ENCODE measurements around the gene NOS2. TPM values are rescaled to one million over a fixed set of nuclear protein-coding genes. Genes with fewer than 3 reads are reported as not detected.
"Not testable (repeated sequence)": the region's sequence is repeated elsewhere in the genome, so short reads cannot be mapped to it uniquely, and the experiment has no call there.

The NOS2 gene
- total RNA-seq, 3 donors from 2014 or later (not counting 1 experiment from before 2014, with no cell fraction given): 0.19 to 0.20 TPM; not detected in 1

GRCh38 chr17:27838607-27839006 is 38.3 kb upstream of the NOS2 start:
- H3K4me1 Mint-ChIP-seq; H3K27ac Mint-ChIP-seq; DNase-seq; intact Hi-C loops (cut with micrococcal nuclease); H3K9me3 Mint-ChIP-seq; ATAC-seq; H3K4me3 Mint-ChIP-seq; H3K4me1 ChIP-seq (ENCODE audit: control insufficient read depth, insufficient read depth, low read length); H3K27me3 Mint-ChIP-seq (ENCODE audit: low read depth in 2 of 2); H3K9me3 ChIP-seq (ENCODE audit: control insufficient read depth, insufficient read depth, low read length); H3K36me3 Mint-ChIP-seq; H3K27ac ChIP-seq (ENCODE audit: low read length); H3K4me3 ChIP-seq (ENCODE audit: low read length); H3K36me3 ChIP-seq (ENCODE audit: control insufficient read depth, insufficient read depth, low read length); H3K27me3 ChIP-seq (ENCODE audit: control insufficient read depth, insufficient read depth, low read length): not testable (repeated sequence)
- WGBS (ENCODE audit: insufficient coverage): 89% methylated on average over 1 of the region's 3 CpGs

- H3K4me1 Mint-ChIP-seq; DNase-seq; H3K9me3 ChIP-seq (ENCODE audit: control insufficient read depth, insufficient read depth, low read length); H3K27ac ChIP-seq (ENCODE audit: low read length); H3K9me3 Mint-ChIP-seq; H3K36me3 Mint-ChIP-seq; H3K4me1 ChIP-seq (ENCODE audit: control insufficient read depth, insufficient read depth, low read length); intact Hi-C loops (cut with micrococcal nuclease); ATAC-seq; H3K36me3 ChIP-seq (ENCODE audit: control insufficient read depth, insufficient read depth, low read length); H3K27me3 Mint-ChIP-seq (ENCODE audit: low read depth in 2 of 2); H3K27ac Mint-ChIP-seq; H3K27me3 ChIP-seq (ENCODE audit: control insufficient read depth, insufficient read depth, low read length); H3K4me3 ChIP-seq (ENCODE audit: low read length); H3K4me3 Mint-ChIP-seq: not testable (repeated sequence)
- WGBS (ENCODE audit: insufficient coverage): 100% methylated on average over 1 of the region's 1 CpG
Measured at GRCh38 chr17:27837769-27838168, 37.4 kb upstream of the NOS2 start.

- ATAC-seq (no peak), DNase-seq (no peak)
- Histone ChIP-seq H3K27ac (ENCODE audit: low read length) (no peak overlapping the region), H3K4me3 (ENCODE audit: low read length) (no peak overlapping the region), H3K4me1 (ENCODE audit: control insufficient read depth, insufficient read depth, low read length) (no peaks in the 10 kb centered on the region), H3K36me3 (ENCODE audit: control insufficient read depth, insufficient read depth, low read length) (no peaks in the 10 kb centered on the region), H3K9me3 (ENCODE audit: control insufficient read depth, insufficient read depth, low read length) (no peaks in the 10 kb centered on the region), H3K27me3 (ENCODE audit: control insufficient read depth, insufficient read depth, low read length) (no peaks in the 10 kb centered on the region)
- no peak for TF ChIP-seq CTCF (IDR thresholded peaks at IDR 0.05)
- Mint-ChIP-seq H3K27ac (no peak overlapping the region), H3K36me3 (no peaks in the 10 kb centered on the region), H3K9me3 (no peaks in the 10 kb centered on the region), H3K4me3 (no peak overlapping the region), H3K4me1 (no peaks in the 10 kb centered on the region), H3K27me3 (ENCODE audit: low read depth in 2 of 2) (no peaks in the 10 kb centered on the region)
- intact Hi-C loops (cut with micrococcal nuclease): no loop called here
Measured at GRCh38 chr17:27836651-27837050, 36.3 kb upstream of the NOS2 start.

GRCh38 chr17:27834571-27834970 is 34.2 kb upstream of the NOS2 start:
- Histone ChIP-seq H3K9me3 (ENCODE audit: control insufficient read depth, insufficient read depth, low read length) (no peaks in the 10 kb centered on the region), H3K4me1 (ENCODE audit: control insufficient read depth, insufficient read depth, low read length) (no peaks in the 10 kb centered on the region), H3K27ac (ENCODE audit: low read length) (no peak overlapping the region), H3K36me3 (ENCODE audit: control insufficient read depth, insufficient read depth, low read length) (no peaks in the 10 kb centered on the region), H3K27me3 (ENCODE audit: control insufficient read depth, insufficient read depth, low read length) (no peaks in the 10 kb centered on the region), H3K4me3 (ENCODE audit: low read length) (no peak overlapping the region)
- H3K27ac Mint-ChIP-seq: no peak overlapping the region
- H3K4me1 Mint-ChIP-seq: no peaks in the 10 kb centered on the region
- DNase-seq (no peak), ATAC-seq (no peak)
- 90% methylated on average over 3 of the region's 3 CpGs for WGBS (ENCODE audit: insufficient coverage)
- no peak overlapping the region for H3K4me3 Mint-ChIP-seq
- no peaks in the 10 kb centered on the region for H3K36me3 Mint-ChIP-seq
- H3K27me3 Mint-ChIP-seq (ENCODE audit: low read depth in 2 of 2): no peaks in the 10 kb centered on the region
- intact Hi-C loops (cut with micrococcal nuclease): no loop called here
- no peaks in the 10 kb centered on the region for H3K9me3 Mint-ChIP-seq
- no peak for TF ChIP-seq CTCF (IDR thresholded peaks at IDR 0.05)

- Histone ChIP-seq H3K4me3 (ENCODE audit: low read length) (no peak overlapping the region), H3K9me3 (ENCODE audit: control insufficient read depth, insufficient read depth, low read length) (no peaks in the 10 kb centered on the region), H3K27ac (ENCODE audit: low read length) (no peak overlapping the region), H3K4me1 (ENCODE audit: control insufficient read depth, insufficient read depth, low read length) (no peaks in the 10 kb centered on the region), H3K36me3 (ENCODE audit: control insufficient read depth, insufficient read depth, low read length) (no peaks in the 10 kb centered on the region), H3K27me3 (ENCODE audit: control insufficient read depth, insufficient read depth, low read length) (no peaks in the 10 kb centered on the region)
- Mint-ChIP-seq H3K27me3 (ENCODE audit: low read depth in 2 of 2) (peaks cover 7 to 10% of the 10 kb centered on the region in 2 donors), H3K4me1 (no peaks in the 10 kb centered on the region), H3K4me3 (no peak overlapping the region), H3K27ac (no peak overlapping the region), H3K36me3 (no peaks in the 10 kb centered on the region), H3K9me3 (no peaks in the 10 kb centered on the region)
- intact Hi-C loops (cut with micrococcal nuclease): no loop called here
- ATAC-seq (no peak), DNase-seq (no peak)
- no peak for TF ChIP-seq CTCF (IDR thresholded peaks at IDR 0.05)
Measured at GRCh38 chr17:27832831-27833230, 32.5 kb upstream of the NOS2 start.

GRCh38 chr17:27829888-27830287 is 29.6 kb upstream of the NOS2 start:
- H3K9me3 Mint-ChIP-seq; ATAC-seq; H3K36me3 ChIP-seq (ENCODE audit: control insufficient read depth, insufficient read depth, low read length); intact Hi-C loops (cut with micrococcal nuclease); H3K4me3 Mint-ChIP-seq; H3K36me3 Mint-ChIP-seq; H3K4me1 ChIP-seq (ENCODE audit: control insufficient read depth, insufficient read depth, low read length); H3K9me3 ChIP-seq (ENCODE audit: control insufficient read depth, insufficient read depth, low read length); H3K4me1 Mint-ChIP-seq; H3K4me3 ChIP-seq (ENCODE audit: low read length); DNase-seq; H3K27me3 ChIP-seq (ENCODE audit: control insufficient read depth, insufficient read depth, low read length); H3K27ac Mint-ChIP-seq; H3K27ac ChIP-seq (ENCODE audit: low read length): not testable (repeated sequence)
- WGBS (ENCODE audit: insufficient coverage): no CpG with 5 or more reads among the region's 1 CpG
- peaks cover 11 to 23% of the 10 kb centered on the region in 2 donors for H3K27me3 Mint-ChIP-seq (ENCODE audit: low read depth in 2 of 2)

Measured in natural killer cell (primary cell).